ENCODE measurements around the gene MRPL2. TPM values are rescaled to one million over a fixed set of nuclear protein-coding genes. Genes with fewer than 3 reads are reported as not detected.

The MRPL2 gene
- total and polyA plus RNA-seq, 2 of the 8 experiments (the other 6 are each of a cell fraction or from before 2014, with no cell fraction given) = 58.7 to 99.9 TPM

DNA sequence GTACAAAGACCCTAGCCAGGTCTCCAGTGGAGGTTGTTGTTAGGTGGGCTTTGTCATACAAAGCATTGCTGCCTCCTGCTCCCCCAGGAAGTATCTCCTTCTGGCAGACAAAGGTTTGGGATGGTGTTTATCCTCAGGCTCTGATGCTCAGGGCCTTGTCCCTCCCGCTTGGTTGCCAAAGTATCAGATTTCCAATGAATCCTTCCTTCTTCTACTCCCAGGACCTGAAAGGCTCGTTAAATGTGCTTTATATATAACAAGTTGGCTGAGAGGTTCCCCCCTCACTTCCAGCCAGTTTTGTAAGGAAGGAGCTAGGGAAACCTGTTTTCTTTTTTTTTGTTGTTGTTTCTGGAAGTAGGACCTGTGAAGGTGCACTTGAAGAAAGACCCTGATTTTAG, 31.3 kb upstream of the MRPL2 start (continued):
- no peak for TF ChIP-seq MAFK (IDR thresholded peaks at IDR 0.05; ENCODE audit: low read depth, low read length)
- TF ChIP-seq KDM1A (IDR thresholded peaks at IDR 0.05; ENCODE audit: borderline replicate concordance, low read length) = no peak
- no peak for TF ChIP-seq GABPA (IDR thresholded peaks at IDR 0.05; ENCODE audit: borderline replicate concordance, insufficient read depth, low read length)
